HG02852 (cell line): ENCODE measurements around the gene CYP4F8.

ENCODE experiments used
- ATAC-seq: cut with Tn5 transposase; IDR thresholded peaks from one replicate; pipeline ENCODE4 v1.9.1; 2021; ENCODE audit warnings: mild to moderate bottlenecking, moderate library complexity; ENCODE audit not compliant: unreplicated experiment

CYP4F8 gene

GRCh38 chr19:15615526-15615925 is 508 bp downstream of the CYP4F8 start:
- ATAC-seq, result no peak

GRCh38 chr19:15616183-15616582 is 1.2 kb downstream of the CYP4F8 start:
- ATAC-seq, result no peak

DNA sequence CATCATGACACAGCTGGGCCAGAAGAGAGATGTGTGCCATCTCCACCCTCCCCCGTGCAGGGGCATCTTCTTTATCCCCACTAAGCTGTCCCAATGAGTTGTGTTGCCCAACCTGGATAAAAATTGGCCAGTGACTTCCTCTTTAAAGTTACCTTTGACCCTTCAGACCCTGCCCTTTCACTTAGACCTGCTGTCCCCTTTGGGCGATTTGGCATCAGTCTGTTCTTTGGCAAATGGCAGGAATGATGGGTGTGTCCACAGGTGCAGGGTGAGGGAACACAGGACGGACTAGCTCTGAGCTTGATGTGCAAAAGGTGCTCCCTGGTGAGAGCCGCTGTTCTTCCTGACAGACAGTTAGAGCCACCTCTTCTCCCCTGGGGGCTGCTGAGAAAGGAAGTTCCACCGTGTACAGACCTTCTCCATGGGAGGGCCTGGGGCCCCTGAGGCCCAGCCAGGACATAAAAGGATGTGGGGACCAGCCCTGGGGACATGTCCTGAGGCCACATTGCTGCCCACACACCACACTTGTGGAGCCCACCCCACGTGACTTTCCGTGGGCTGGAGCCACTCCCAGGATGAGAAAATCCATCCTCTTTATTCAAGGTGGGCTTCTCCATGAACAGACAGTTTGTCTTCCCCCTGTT is 1.7 kb downstream of the CYP4F8 start:
- no peak for ATAC-seq

- no peak for ATAC-seq
These were observed 3.3 kb downstream of the CYP4F8 start for GRCh38 chr19:15618321-15618720.

DNA sequence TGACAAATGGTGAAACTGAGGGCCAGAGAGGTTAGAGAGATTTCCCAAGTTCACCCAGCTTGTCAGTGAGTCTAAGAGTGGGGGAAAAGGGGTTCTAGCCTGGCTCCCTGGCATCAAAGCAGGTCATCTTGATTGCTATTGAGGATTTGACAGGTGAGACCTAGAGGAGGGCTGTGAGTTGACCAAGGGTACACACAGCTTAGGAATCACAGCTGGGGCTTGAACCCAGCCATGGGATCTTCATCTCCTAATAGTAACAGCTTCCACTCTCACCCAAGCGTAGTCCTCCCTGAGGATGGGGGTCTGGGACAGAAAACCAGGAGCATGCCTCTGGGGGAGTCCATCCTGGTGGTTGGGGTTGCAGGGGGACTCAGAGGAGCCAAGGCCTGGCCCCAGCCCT is 6.8 kb downstream of the CYP4F8 start:
- no peak for ATAC-seq

DNA sequence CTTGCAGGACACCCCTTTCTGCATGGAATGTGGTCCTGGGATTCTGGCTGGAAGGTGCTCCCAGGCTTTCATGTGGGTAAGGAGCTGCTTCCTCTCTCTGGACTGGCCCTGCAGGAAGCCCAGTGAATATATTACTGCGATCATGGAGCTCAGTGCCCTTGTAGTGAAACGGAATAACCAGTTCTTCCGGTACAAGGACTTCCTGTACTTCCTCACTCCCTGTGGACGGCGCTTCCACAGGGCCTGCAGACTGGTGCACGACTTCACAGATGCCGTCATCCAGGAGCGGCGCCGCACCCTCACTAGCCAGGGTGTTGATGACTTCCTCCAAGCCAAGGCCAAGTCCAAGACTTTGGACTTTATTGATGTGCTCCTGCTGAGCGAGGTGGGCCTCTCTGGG is 8.0 kb downstream of the CYP4F8 start:
- no peak for ATAC-seq

- ATAC-seq, result no peak
These were observed 8.8 kb downstream of the CYP4F8 start for GRCh38 chr19:15623711-15624318.

DNA sequence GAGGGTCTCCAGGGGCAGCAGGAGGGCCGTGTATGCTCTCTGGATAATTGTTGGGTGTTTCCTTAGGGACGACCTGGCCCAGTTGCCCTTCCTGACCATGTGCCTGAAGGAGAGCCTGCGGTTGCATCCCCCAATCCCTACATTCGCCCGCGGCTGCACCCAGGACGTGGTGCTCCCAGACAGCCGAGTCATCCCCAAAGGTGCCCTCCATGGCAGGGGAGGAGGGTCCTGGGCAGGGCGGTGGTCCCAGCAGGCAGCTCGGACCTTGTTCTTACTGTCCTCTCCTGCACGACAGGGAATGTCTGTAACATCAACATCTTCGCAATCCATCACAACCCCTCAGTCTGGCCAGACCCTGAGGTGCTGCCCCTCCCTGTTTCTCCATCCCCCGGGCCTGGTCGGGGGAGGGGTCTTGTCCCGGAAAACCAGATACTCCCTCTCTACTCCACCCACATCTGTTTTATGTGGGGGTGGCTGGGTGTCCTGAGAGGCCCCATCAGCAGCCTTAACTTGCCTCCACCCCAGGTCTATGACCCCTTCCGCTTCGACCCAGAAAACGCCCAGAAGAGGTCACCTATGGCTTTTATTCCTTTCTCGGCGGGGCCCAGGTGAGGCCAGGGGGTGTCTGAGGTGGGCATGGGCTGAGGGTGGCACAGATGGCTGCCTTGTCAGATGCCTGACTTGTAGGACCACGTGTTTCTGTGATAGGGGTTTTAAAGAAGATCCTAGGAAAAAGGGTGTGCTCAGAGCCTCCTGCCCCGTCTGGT is 13.4 kb downstream of the CYP4F8 start:
- no peak for ATAC-seq

GRCh38 chr19:15629003-15629880 is 14.2 kb downstream of the CYP4F8 start:
- ATAC-seq, result no peak

GRCh38 chr19:15631817-15632216 is 16.8 kb downstream of the CYP4F8 start:
- no peak for ATAC-seq

- no peak for ATAC-seq
These were observed 18.2 kb downstream of the CYP4F8 start for GRCh38 chr19:15633082-15633835.

DNA sequence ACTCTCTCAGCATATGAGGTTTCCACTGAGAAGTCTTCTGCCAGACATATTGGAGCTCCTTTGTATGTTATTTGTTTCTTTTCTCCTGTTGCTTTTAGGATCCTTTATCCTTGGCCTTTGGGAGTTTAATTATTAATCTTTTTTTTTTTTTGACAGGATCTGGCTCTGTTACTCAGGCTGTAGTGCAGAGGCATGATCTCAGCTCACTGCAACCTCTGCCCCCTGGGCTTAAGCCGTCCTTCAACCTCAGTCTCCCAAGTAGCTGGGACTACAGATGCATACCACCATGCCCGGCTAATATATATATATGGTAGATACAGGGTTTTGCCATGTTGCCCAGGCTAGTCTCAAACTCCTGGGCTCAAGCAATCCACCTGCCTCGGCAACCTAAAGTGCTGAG is 19.1 kb downstream of the CYP4F8 start:
- ATAC-seq, result no peak

GRCh38 chr19:15635016-15635805 is 20.2 kb downstream of the CYP4F8 start:
- ATAC-seq, result no peak

GRCh38 chr19:15636026-15636425 is 21.0 kb downstream of the CYP4F8 start:
- ATAC-seq, result no peak

DNA sequence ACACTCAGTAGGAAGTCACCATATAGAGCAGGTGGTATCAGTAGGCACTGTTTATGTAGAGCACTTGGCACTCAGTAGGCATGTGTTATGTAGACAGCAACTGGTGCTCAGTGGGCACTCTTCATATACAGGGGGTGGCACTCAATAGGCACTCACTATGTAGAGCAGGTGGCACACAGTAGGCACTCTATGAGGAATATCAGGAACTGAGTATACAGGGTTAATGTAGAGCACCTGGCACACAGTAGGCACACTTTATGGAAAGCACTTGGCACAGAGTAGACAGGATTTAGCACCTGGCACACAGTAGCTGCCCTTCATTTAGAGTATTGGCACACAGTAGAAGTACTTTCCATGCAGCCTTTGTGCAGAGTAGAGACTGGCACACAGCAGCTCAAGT is 24.6 kb downstream of the CYP4F8 start:
- ATAC-seq, result no peak

DNA sequence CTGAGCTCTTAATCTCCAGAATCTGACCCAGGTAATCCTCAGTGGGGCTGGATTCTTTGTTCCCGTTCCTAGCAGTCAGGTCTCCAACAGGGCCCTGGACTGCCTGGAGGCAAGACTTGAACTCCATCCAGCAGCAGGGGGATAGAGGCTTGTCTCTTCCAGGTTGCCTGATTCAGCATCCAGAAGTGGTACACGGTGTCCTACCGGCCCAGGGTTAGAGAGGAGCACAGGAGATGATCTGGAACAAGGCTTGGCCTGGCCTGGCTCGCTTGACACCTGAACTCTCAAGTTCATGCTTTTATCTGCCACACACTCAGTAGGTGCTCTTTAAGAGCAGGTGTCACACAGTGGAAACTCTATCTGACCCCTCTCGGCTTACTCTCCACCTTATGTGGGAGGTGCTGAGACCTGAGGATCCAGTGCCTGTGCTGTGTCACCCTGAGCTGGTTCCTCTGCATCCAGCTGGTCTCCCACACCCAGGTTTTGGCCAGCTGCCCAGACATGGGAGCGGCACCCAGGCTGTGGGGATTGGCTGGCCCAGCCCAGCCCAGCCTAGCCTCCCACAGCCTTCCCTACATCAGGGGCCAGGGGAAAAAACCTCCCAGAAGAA is 25.4 kb downstream of the CYP4F8 start, which contains the start of gene CYP4F3:
Gene CYP4F3, plus strand, starts transcription at position 604 of the 610 bp plus-strand sequence. CDS start 519 bp downstream, outside the sequence.
- ATAC-seq, result no peak

DNA sequence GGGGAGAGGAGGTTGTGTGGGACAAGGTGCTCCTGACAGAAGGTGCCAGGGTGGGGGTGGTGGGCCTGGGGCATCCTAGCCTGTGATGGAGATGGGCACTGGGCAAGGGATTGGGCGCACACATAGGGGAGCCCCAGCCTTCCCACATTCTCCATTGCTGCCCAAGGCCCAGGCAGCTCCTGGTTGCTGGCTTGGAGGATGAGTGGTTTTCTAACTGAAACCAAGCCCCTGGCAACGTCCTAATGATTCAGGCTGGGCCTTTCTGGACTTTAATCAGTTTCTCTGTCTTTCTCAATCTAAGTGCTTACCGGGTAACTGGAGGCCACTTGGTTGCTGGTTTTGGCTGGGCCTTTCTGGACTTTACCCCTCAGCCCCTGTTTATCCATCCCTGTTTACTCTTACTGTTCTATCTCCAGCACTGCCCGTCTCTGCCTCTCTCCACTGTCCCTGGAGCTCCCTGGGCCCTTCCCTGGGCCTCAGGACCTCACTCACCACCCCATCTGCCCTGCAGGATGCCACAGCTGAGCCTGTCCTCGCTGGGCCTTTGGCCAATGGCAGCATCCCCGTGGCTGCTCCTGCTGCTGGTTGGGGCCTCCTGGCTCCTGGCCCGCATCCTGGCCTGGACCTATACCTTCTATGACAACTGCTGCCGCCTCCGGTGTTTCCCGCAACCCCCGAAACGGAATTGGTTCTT is 26.0 kb downstream of the CYP4F8 start:
- ATAC-seq, result no peak

- no peak for ATAC-seq
These were observed 27.0 kb downstream of the CYP4F8 start for GRCh38 chr19:15641901-15642491.
